HuH-7.5 (cell line): ENCODE data around the gene SCIMP.
"Not testable (repeated sequence)": the region's sequence is repeated elsewhere in the genome, so short reads cannot be mapped to it uniquely, and the experiment has no call there.

Source experiments
- DNase-seq: peaks from one replicate; pipeline ENCODE4 v3.0.0; 2011; ENCODE audit warnings: low spot score

The SCIMP gene

GRCh38 chr17:5184288-5184687 lies 50.4 kb downstream of the SCIMP start:
- no peak for DNase-seq

GRCh38 chr17:5183410-5183793 lies 51.3 kb downstream of the SCIMP start:
- no peak for DNase-seq

- DNase-seq = no peak
Observed at GRCh38 chr17:5182597-5183409, 51.9 kb downstream of the SCIMP start.

GRCh38 chr17:5181509-5182305 lies 53.0 kb downstream of the SCIMP start:
- no peak for DNase-seq

GRCh38 chr17:5179003-5179402 lies 55.7 kb downstream of the SCIMP start:
- DNase-seq = no peak

- not testable (repeated sequence) for DNase-seq
Observed at GRCh38 chr17:5175027-5175426, 59.6 kb downstream of the SCIMP start.

- DNase-seq = not testable (repeated sequence)
Observed at GRCh38 chr17:5165791-5166564, 68.7 kb downstream of the SCIMP start.

- no peak for DNase-seq
Observed at GRCh38 chr17:5164436-5164835, 70.2 kb downstream of the SCIMP start.

- DNase-seq = not testable (repeated sequence)
Observed at GRCh38 chr17:5161793-5162192, 72.9 kb downstream of the SCIMP start.

- not testable (repeated sequence) for DNase-seq
Observed at GRCh38 chr17:5160702-5161101, 74.0 kb downstream of the SCIMP start.
